Vagina (tissue), 2 donors: ENCODE results near the gene LRMDA. TPM values are rescaled to one million over a fixed set of nuclear protein-coding genes. Genes with fewer than 3 reads are reported as not detected.

Experiments used
- DNase-seq, 2 donors: peaks; one replicate each; pipeline ENCODE4 v3.0.0-alpha.2; 2017; ENCODE audit errors: extremely low spot score in 2 of 2
- H3K27ac ChIP-seq: fragments of 200-600 bp; sonication (generic); one replicate; pipeline ENCODE4 v1.5.1; 2019
- H3K27me3 ChIP-seq: fragments of 200-600 bp; sonication (generic); one replicate; pipeline ENCODE4 v1.5.1; 2019
- H3K36me3 ChIP-seq, 2 donors: fragments of 200-600 bp; sonication (generic); one replicate each; pipeline ENCODE4 v1.5.1; 2017 to 2019
- H3K4me1 ChIP-seq: fragments of 200-600 bp; sonication (generic); one replicate; pipeline ENCODE4 v1.5.1; 2019
- H3K4me3 ChIP-seq, 2 donors: fragments of 200-600 bp; sonication (generic); 1 replicate in 1 of 2; 2 replicates in 1 of 2; pipeline ENCODE4 v1.5.1; 2016 to 2019
- H3K9me3 ChIP-seq: fragments of 200-600 bp; sonication (generic); one replicate; pipeline ENCODE4 v1.5.1; 2019
- CTCF ChIP-seq, 3 experiments: fragments of 450-650 bp in 2 of 3; fragments of 200-600 bp in 1 of 3; sonication (generic) in 1 of 3; IDR thresholded peaks; one replicate each; pipeline ENCODE4 v1.5.1; 2017 to 2019; ENCODE audit warnings: antibody characterized with exemption in 3 of 3, mild to moderate bottlenecking in 2 of 3, moderate library complexity in 2 of 3
- POLR2A ChIP-seq, 2 donors: fragments of 450-650 bp; IDR thresholded peaks; one replicate each; pipeline ENCODE4 v1.6.1; 2017; ENCODE audit warnings: antibody characterized with exemption in 2 of 2, mild to moderate bottlenecking in 2 of 2, moderate library complexity in 2 of 2
- POLR2AphosphoS5 ChIP-seq, 2 donors: sonication (generic); formaldehyde crosslinking; IDR thresholded peaks; one replicate each; pipeline ENCODE4 v1.9.0; 2017; ENCODE audit warnings: antibody characterized with exemption in 2 of 2, mild to moderate bottlenecking in 2 of 2, low read depth in 1 of 2; ENCODE audit not compliant: insufficient read depth in 1 of 2
- intact Hi-C: fragments of 100-400 bp; cut with DNase I; formaldehyde crosslinking; loops from one replicate; pipeline ENCODE4 v1.15.1; 2023
- total RNA-seq: library from RNA; depleted of rRNA; stranded (reverse); fragments of >200 nt; gene quantifications from one replicate; pipeline ENCODE4 v1.2.3, GENCODE V29; 2016

LRMDA gene
- total RNA-seq, 1 donor from 2014 or later, result 22.6 TPM

- Histone ChIP-seq H3K27ac (no peak overlapping the region), H3K36me3 (no peaks in the 10 kb centered on the region), H3K4me1 (no peaks in the 10 kb centered on the region), H3K9me3 (peaks cover 4% of the 10 kb centered on the region), H3K4me3 (no peak overlapping the region), H3K27me3 (no peaks in the 10 kb centered on the region)
- no peak for DNase-seq
- intact Hi-C loops, result no loop called here
- TF ChIP-seq CTCF (IDR thresholded peaks at IDR 0.05), result no peak
- no peak for TF ChIP-seq POLR2AphosphoS5 (IDR thresholded peaks at IDR 0.05; ENCODE audit: insufficient read depth in 1 of 2, low read depth in 1 of 2)
- TF ChIP-seq POLR2A (IDR thresholded peaks at IDR 0.05), result no peak
These were observed 13.5 kb downstream of the LRMDA start for GRCh38 chr10:75444781-75445386.

GRCh38 chr10:75446508-75446907, 15.1 kb downstream of the LRMDA start:
- H3K36me3 ChIP-seq, result no peaks in the 10 kb centered on the region
- no peak for DNase-seq
- H3K4me1 ChIP-seq, result no peaks in the 10 kb centered on the region
- H3K27ac ChIP-seq, result no peak overlapping the region
- H3K9me3 ChIP-seq, result peaks cover 4% of the 10 kb centered on the region
- TF ChIP-seq POLR2AphosphoS5 (IDR thresholded peaks at IDR 0.05; ENCODE audit: insufficient read depth in 1 of 2, low read depth in 1 of 2), result no peak
- no peak for TF ChIP-seq CTCF (IDR thresholded peaks at IDR 0.05)
- no peak for TF ChIP-seq POLR2A (IDR thresholded peaks at IDR 0.05)
- H3K4me3 ChIP-seq, result no peak overlapping the region
- intact Hi-C loops, result no loop called here
- no peaks in the 10 kb centered on the region for H3K27me3 ChIP-seq

GRCh38 chr10:75448166-75448565, 16.7 kb downstream of the LRMDA start:
- no peaks in the 10 kb centered on the region for H3K4me1 ChIP-seq
- no peaks in the 10 kb centered on the region for H3K27me3 ChIP-seq
- peaks cover 4% of the 10 kb centered on the region for H3K9me3 ChIP-seq
- no peak for TF ChIP-seq CTCF (IDR thresholded peaks at IDR 0.05)
- no peak for TF ChIP-seq POLR2AphosphoS5 (IDR thresholded peaks at IDR 0.05; ENCODE audit: insufficient read depth in 1 of 2, low read depth in 1 of 2)
- no peak for TF ChIP-seq POLR2A (IDR thresholded peaks at IDR 0.05)
- intact Hi-C loops, result no loop called here
- H3K36me3 ChIP-seq, result no peaks in the 10 kb centered on the region
- H3K27ac ChIP-seq, result no peak overlapping the region
- no peak overlapping the region for H3K4me3 ChIP-seq
- no peak for DNase-seq

- no peak overlapping the region for H3K4me3 ChIP-seq
- H3K36me3 ChIP-seq, result no peaks in the 10 kb centered on the region
- TF ChIP-seq POLR2AphosphoS5 (IDR thresholded peaks at IDR 0.05; ENCODE audit: insufficient read depth in 1 of 2, low read depth in 1 of 2), result no peak
- TF ChIP-seq CTCF (IDR thresholded peaks at IDR 0.05), result no peak
- TF ChIP-seq POLR2A (IDR thresholded peaks at IDR 0.05), result no peak
- no peaks in the 10 kb centered on the region for H3K9me3 ChIP-seq
- no peak overlapping the region for H3K27ac ChIP-seq
- H3K4me1 ChIP-seq, result no peaks in the 10 kb centered on the region
- no peak for DNase-seq
- H3K27me3 ChIP-seq, result no peaks in the 10 kb centered on the region
- intact Hi-C loops, result no loop called here
These were observed 18.1 kb downstream of the LRMDA start for GRCh38 chr10:75449382-75450074.

- Histone ChIP-seq H3K27me3 (no peaks in the 10 kb centered on the region), H3K9me3 (no peaks in the 10 kb centered on the region), H3K4me3 (no peak overlapping the region), H3K4me1 (no peaks in the 10 kb centered on the region), H3K27ac (no peak overlapping the region), H3K36me3 (no peaks in the 10 kb centered on the region)
- no peak for DNase-seq
- TF ChIP-seq POLR2AphosphoS5 (IDR thresholded peaks at IDR 0.05; ENCODE audit: insufficient read depth in 1 of 2, low read depth in 1 of 2) (no peak), POLR2A (IDR thresholded peaks at IDR 0.05) (no peak), CTCF (IDR thresholded peaks at IDR 0.05) (no peak)
- intact Hi-C loops, result no loop called here
These were observed 18.6 kb downstream of the LRMDA start for GRCh38 chr10:75450075-75450445.
